DOHH2 (cell line): Measurements from ENCODE around the gene SPPL2A.

Experiments
- EZH2phosphoT487 ChIP-seq: fragments of 200-600 bp; sonication (generic); IDR thresholded peaks from 2 replicates; pipeline ENCODE4 v1.6.1; 2017; ENCODE audit warnings: borderline replicate concordance, mild to moderate bottlenecking, antibody characterized with exemption, low read length, moderate library complexity, mixed read lengths
- TF ChIP-seq, protein P1 (sequence below): fragments of 200-600 bp; sonication (generic); IDR thresholded peaks from one replicate; pipeline ENCODE4 v1.5.1; 2014; ENCODE audit warnings: antibody characterized with exemption, mild to moderate bottlenecking, low read depth, low read length; ENCODE audit not compliant: poor library complexity, severe bottlenecking

DNA sequence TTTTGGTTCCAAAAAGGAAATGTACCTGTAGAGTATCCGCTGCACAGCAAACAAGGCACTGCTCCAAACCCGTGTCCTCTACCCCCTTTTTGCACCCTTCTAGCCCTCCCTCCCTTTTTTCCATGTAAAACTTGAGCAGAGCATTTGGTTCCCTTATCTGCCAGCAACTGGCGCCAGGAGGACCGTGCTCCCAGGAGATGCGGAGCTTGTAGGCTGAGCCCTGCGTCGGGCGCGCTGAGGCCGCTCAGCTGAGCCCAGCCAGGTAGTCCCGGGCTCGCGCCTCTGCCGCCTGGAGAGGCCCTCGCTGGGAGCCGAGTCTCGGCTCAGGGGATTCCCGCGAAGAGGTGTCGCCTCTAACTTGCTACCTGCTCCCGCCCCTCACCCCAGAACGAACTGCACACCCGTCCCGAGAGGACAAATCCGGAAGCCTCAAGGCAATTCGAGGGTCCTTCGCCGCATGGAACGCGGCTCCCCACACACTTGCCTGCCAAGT is 79.5 kb downstream of the SPPL2A start:
- TF ChIP-seq, protein P1, sequence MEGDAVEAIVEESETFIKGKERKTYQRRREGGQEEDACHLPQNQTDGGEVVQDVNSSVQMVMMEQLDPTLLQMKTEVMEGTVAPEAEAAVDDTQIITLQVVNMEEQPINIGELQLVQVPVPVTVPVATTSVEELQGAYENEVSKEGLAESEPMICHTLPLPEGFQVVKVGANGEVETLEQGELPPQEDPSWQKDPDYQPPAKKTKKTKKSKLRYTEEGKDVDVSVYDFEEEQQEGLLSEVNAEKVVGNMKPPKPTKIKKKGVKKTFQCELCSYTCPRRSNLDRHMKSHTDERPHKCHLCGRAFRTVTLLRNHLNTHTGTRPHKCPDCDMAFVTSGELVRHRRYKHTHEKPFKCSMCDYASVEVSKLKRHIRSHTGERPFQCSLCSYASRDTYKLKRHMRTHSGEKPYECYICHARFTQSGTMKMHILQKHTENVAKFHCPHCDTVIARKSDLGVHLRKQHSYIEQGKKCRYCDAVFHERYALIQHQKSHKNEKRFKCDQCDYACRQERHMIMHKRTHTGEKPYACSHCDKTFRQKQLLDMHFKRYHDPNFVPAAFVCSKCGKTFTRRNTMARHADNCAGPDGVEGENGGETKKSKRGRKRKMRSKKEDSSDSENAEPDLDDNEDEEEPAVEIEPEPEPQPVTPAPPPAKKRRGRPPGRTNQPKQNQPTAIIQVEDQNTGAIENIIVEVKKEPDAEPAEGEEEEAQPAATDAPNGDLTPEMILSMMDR, result no peak
- TF ChIP-seq EZH2phosphoT487, result no peak
